OCI-LY1 (cell line): ENCODE results near the gene SOCS4.

Experiments used
- CTCF ChIP-seq: fragments of 200-600 bp; sonication (generic), shearing (Covaris generic); IDR thresholded peaks from 2 replicates; pipeline ENCODE4 v1.5.1; 2017; ENCODE audit warnings: mild to moderate bottlenecking, antibody characterized with exemption, low read length, moderate library complexity, mixed read lengths
- EZH2 ChIP-seq: fragments of 200-600 bp; sonication (generic), shearing (Covaris generic); IDR thresholded peaks from 2 replicates; pipeline ENCODE4 v1.8.0; 2017; ENCODE audit warnings: borderline replicate concordance, mixed run types, mild to moderate bottlenecking, antibody characterized with exemption, low read length, moderate library complexity, mixed read lengths

GRCh38 chr14:55092341-55092740 is 65.3 kb downstream of the SOCS4 start:
- TF ChIP-seq CTCF (no peak), EZH2 (no peak)
